ENCODE data around the gene OR1N2. TPM values are rescaled to one million over a fixed set of nuclear protein-coding genes. Genes with fewer than 3 reads are reported as not detected.

The OR1N2 gene
- total RNA-seq, 1 experiment from 2014 or later = not detected

- TF ChIP-seq MAX (CRISPR knock-in tag; IDR thresholded peaks at IDR 0.05) (no peak), AR (CRISPR knock-in tag; IDR thresholded peaks at IDR 0.05) (no peak), HMGXB4 (CRISPR knock-in tag; IDR thresholded peaks at IDR 0.05) (no peak)
Measured at GRCh38 chr9:122567901-122568300, 15.0 kb downstream of the OR1N2 start (continued).

GRCh38 chr9:122572456-122572855, 19.5 kb downstream of the OR1N2 start:
- peaks cover 79% of the 10 kb centered on the region for H3K9me3 Mint-ChIP-seq
- no peak for DNase-seq (ENCODE audit: low spot score)
- POLR2A ChIA-PET = no interaction called here
- H3K4me3 Mint-ChIP-seq = no peak overlapping the region
- H3K27ac Mint-ChIP-seq = no peak overlapping the region
- H3K36me3 Mint-ChIP-seq = peaks cover 46% of the 10 kb centered on the region
- no peaks in the 10 kb centered on the region for H3K4me1 Mint-ChIP-seq
- CTCF ChIA-PET = no interaction called here
- TF ChIP-seq NFE2L1 (CRISPR knock-in tag; IDR thresholded peaks at IDR 0.05) (no peak), MYBL2 (CRISPR knock-in tag; IDR thresholded peaks at IDR 0.05) (no peak), ATF2 (CRISPR knock-in tag; IDR thresholded peaks at IDR 0.05; ENCODE audit: borderline replicate concordance, low read depth) (no peak)
- peaks cover 25% of the 10 kb centered on the region for H3K27me3 Mint-ChIP-seq (ENCODE audit: low read depth)
- ATAC-seq = no peak

GRCh38 chr9:122579874-122580273, 27.0 kb downstream of the OR1N2 start:
- H3K27ac Mint-ChIP-seq = no peak overlapping the region
- peaks cover 57% of the 10 kb centered on the region for H3K9me3 Mint-ChIP-seq
- ChIA-PET POLR2A (no interaction called here), CTCF (no interaction called here)
- no peak overlapping the region for H3K4me3 Mint-ChIP-seq
- no peak for DNase-seq (ENCODE audit: low spot score)
- H3K27me3 Mint-ChIP-seq (ENCODE audit: low read depth) = no peaks in the 10 kb centered on the region
- no peak for ATAC-seq
- peaks cover 19% of the 10 kb centered on the region for H3K36me3 Mint-ChIP-seq
- H3K4me1 Mint-ChIP-seq = no peaks in the 10 kb centered on the region
- TF ChIP-seq ESRRA (CRISPR knock-in tag; IDR thresholded peaks at IDR 0.05; ENCODE audit: borderline replicate concordance) (no peak), ATF6 (CRISPR knock-in tag; IDR thresholded peaks at IDR 0.05) (no peak), PREB (CRISPR knock-in tag; IDR thresholded peaks at IDR 0.05; ENCODE audit: borderline replicate concordance) (no peak), ATF1 (CRISPR knock-in tag; IDR thresholded peaks at IDR 0.05) (no peak), GTF2I (CRISPR knock-in tag; conservative IDR thresholded peaks at IDR 0.05) (no peak), ZBTB43 (CRISPR knock-in tag; IDR thresholded peaks at IDR 0.05) (no peak), ZNF281 (CRISPR knock-in tag; IDR thresholded peaks at IDR 0.05) (no peak), ARID4B (CRISPR knock-in tag; IDR thresholded peaks at IDR 0.05; ENCODE audit: borderline replicate concordance) (no peak)
